GM21526 (cell line): ENCODE data around the gene COMMD1.
"Not testable (repeated sequence)": the region's sequence is repeated elsewhere in the genome, so short reads cannot be mapped to it uniquely, and the experiment has no call there.

Experiments
- ATAC-seq: cut with Tn5 transposase; IDR thresholded peaks from one replicate; pipeline ENCODE4 v1.9.1; 2021; ENCODE audit warnings: moderate library complexity; ENCODE audit not compliant: unreplicated experiment, low FRiP score

Gene COMMD1

DNA sequence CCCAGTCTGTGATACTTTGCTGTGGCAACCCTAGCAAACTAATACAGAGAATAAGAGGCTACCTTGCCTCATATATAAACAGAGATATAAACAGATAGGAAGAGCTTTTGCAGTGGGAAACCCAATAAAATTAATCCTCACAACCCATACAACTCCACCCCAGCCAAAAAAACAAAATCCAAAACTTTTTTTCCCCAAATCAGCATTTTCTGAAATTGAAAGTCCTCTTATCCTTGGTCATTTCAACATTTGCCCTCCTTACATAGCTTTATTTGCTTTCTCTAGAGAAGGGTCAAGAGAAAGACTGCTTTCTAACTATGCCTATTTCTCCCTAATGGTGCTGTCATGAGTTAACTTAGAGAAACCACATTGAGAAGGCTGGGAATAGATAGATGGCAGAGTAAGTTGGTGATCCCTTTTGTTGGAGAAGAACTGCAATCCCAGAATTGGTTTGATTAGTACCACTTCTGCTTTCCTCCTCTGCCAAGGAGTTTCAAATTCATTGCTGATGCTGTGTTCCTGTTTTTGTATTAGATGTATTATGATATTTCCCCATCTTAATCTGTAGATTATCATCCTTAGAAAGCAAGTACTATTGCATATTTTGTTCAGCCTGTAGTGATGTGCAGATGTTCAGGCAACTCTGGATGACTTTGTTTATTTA lies 214.0 kb downstream of the COMMD1 start:
- no peak for ATAC-seq

DNA sequence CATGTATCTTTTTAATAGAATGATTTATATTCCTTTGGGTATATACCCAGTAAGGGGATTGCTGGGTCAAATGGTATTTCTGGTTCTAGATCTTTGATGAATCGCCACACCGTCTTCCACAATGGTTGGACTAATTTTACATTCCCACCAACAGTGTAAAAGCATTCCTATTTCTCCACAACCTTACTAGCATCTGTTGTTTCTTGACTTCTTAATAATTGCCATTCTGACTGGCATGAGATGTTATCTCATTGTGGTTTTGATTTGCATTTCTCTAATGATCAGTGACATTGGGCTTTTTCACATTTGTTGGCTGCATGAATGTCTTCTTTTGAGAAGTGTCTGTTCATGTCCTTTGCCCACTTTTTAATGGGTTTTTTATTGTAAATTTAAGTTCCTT lies 220.8 kb downstream of the COMMD1 start:
- not testable (repeated sequence) for ATAC-seq

GRCh38 chr2:62133320-62133823 lies 227.9 kb downstream of the COMMD1 start:
- ATAC-seq: no peak

- ATAC-seq: no peak
These were observed 231.7 kb downstream of the COMMD1 start for GRCh38 chr2:62136956-62137830.

GRCh38 chr2:62140426-62141141 lies 235.1 kb downstream of the COMMD1 start:
- no peak for ATAC-seq

GRCh38 chr2:62141142-62141740 lies 235.8 kb downstream of the COMMD1 start:
- ATAC-seq: no peak

- no peak for ATAC-seq
These were observed 236.6 kb downstream of the COMMD1 start for GRCh38 chr2:62142054-62142453.

GRCh38 chr2:62143696-62144095 lies 238.2 kb downstream of the COMMD1 start:
- no peak for ATAC-seq

- ATAC-seq: no peak
These were observed 239.4 kb downstream of the COMMD1 start for GRCh38 chr2:62144689-62145477.

DNA sequence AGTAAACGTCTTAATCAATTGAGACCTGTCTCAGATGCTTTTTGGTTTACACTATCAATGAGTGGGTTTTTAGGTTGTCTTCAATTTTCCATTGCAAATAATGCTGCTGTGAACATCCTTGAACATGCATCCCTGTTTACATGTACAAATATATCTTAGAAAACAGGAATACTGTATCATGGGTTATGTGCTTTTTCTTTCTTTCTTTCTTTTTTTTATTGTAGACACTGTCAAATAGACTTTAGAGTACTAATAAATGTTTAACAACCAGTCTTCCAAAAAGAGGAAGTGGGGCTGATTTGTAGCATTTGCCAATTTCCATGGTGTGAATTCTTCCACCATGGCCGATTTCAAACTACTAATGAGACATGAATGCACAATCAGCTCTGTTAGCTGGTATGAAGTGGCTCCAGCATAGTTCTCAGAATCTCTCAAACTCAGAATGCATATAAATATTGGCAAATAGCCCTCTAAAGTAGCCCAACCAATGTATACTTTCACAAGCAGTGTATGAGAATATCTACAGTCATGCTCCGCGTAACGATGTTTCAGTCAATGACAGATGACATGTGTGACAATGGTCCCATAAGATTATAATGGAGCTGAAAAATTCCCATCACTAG lies 240.1 kb downstream of the COMMD1 start:
- ATAC-seq: no peak

DNA sequence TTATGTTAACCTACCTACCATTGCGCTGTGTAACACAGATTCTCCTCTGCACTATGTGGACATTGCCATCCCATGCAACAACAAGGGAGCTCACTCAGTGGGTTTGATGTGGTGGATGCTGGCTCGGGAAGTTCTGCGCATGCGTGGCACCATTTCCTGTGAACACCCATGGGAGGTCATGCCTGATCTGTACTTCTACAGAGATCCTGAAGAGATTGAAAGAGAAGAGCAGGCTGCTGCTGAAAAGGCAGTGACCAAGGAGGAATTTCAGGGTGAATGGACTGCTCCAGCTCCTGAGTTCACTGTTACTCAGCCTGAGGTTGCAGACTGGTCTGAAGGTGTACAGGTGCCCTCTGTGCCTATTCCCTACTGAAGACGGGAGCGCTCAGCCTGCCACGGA lies 241.3 kb downstream of the COMMD1 start:
- not testable (repeated sequence) for ATAC-seq

GRCh38 chr2:62147610-62148301 lies 242.3 kb downstream of the COMMD1 start:
- ATAC-seq: no peak

DNA sequence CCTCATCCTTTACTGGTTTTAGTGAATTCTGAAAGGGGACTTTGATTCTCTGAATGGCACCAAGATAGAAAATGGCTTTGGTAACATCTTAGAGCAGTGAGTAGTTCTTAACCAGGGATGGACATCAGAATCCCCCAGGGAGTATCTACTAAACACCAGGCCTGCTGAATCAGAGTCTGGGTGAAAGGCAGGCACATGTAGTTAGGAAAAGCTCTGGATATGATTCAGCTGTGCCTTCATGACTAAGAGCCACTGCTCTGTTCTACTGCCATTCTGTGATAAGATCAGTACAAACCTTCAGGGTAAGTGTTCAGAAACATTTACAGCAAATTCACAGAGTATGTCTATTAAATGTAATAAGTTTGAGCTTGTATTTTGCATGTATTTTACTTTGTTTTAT lies 244.2 kb downstream of the COMMD1 start:
- no peak for ATAC-seq

- no peak for ATAC-seq
These were observed 245.3 kb downstream of the COMMD1 start for GRCh38 chr2:62150597-62151305.

DNA sequence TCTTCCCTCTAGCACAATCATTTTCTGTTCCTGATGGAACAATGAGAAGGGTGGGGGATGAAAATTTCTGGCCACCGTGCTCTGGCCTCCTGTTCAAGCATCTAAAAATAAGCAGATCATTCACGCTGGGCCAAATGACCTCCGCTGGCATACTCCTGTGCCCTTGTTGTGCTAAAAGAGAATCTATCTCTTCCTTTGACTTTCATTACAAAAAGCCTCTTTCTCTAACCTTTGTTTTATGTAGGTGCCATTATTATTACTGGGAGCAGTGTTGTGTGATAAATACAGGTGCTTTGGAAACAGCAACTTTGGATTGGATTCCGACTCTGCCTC lies 245.8 kb downstream of the COMMD1 start:
- no peak for ATAC-seq

GRCh38 chr2:62152000-62152399 lies 246.5 kb downstream of the COMMD1 start:
- ATAC-seq: no peak

GRCh38 chr2:62156861-62157496 lies 251.5 kb downstream of the COMMD1 start:
- no peak for ATAC-seq
